HepG2 (cell line): ENCODE results near the gene PCBD2. TPM values are rescaled to one million over a fixed set of nuclear protein-coding genes. Genes with fewer than 3 reads are reported as not detected.

ENCODE experiments used
- AKNA ChIP-seq: sonication (generic); formaldehyde crosslinking; IDR thresholded peaks from 2 replicates; pipeline ENCODE4 v1.4.0; 2020; ENCODE audit warnings: missing genetic modification reagents, borderline replicate concordance
- CREB3 ChIP-seq: sonication (generic); formaldehyde crosslinking; IDR thresholded peaks from 2 replicates; pipeline ENCODE4 v1.5.0; 2020; ENCODE audit warnings: missing genetic modification reagents
- FUBP1 ChIP-seq: sonication (generic); formaldehyde crosslinking; IDR thresholded peaks from 2 replicates; pipeline ENCODE4 v1.5.1; 2020; ENCODE audit warnings: missing genetic modification reagents, mild to moderate bottlenecking, borderline replicate concordance
- HDAC6 ChIP-seq: fragments of 200-600 bp; sonication (generic); IDR thresholded peaks from 2 replicates; pipeline ENCODE4 v1.7.0; 2017; ENCODE audit warnings: mild to moderate bottlenecking, antibody characterized with exemption, low read length, low read depth
- KMT2B ChIP-seq: IDR thresholded peaks from 2 replicates; pipeline ENCODE4 v1.6.1; 2016; ENCODE audit warnings: missing genetic modification reagents, missing compliant biosample characterization
- NFYB ChIP-seq: sonication (generic); formaldehyde crosslinking; IDR thresholded peaks from 2 replicates; pipeline ENCODE4 v1.4.0; 2020; ENCODE audit warnings: missing genetic modification reagents
- NRL ChIP-seq: sonication (generic); formaldehyde crosslinking; IDR thresholded peaks from 2 replicates; pipeline ENCODE4 v1.5.0; 2020; ENCODE audit warnings: missing genetic modification reagents, mild to moderate bottlenecking, moderate library complexity, borderline replicate concordance
- PTBP1 ChIP-seq: fragments of 200-400 bp; formaldehyde crosslinking; IDR thresholded peaks from 2 replicates; pipeline ENCODE4 v1.6.1; 2018; ENCODE audit warnings: low read length, low read depth; ENCODE audit not compliant: poor library complexity, severe bottlenecking
- ZBTB2 ChIP-seq: sonication (generic); formaldehyde crosslinking; IDR thresholded peaks from 2 replicates; pipeline ENCODE4 v1.8.0; 2022; ENCODE audit warnings: low read depth, missing genetic modification reagents
- ZNF446 ChIP-seq: sonication (generic); formaldehyde crosslinking; IDR thresholded peaks from 2 replicates; pipeline ENCODE4 v1.5.0; 2020; ENCODE audit warnings: mild to moderate bottlenecking, missing genetic modification reagents
- ZNF569 ChIP-seq: sonication (generic); formaldehyde crosslinking; IDR thresholded peaks from 2 replicates; pipeline ENCODE4 v1.5.0; 2020; ENCODE audit warnings: mild to moderate bottlenecking, missing genetic modification reagents, moderate library complexity, borderline replicate concordance
- ZSCAN20 ChIP-seq: sonication (generic); formaldehyde crosslinking; IDR thresholded peaks from 2 replicates; pipeline ENCODE4 v1.4.0; 2020; ENCODE audit warnings: missing genetic modification reagents, mild to moderate bottlenecking, borderline replicate concordance
- polyA plus RNA-seq, 8 experiments: library from polyadenylated mRNA; depleted of rRNA in 3 of 8; stranded (reverse) in 7 of 8; unstranded in 1 of 8; fragments of >200 nt; fragmentation: Illumina TruSeq in 4 of 8; extraction: Trizol in 4 of 8; gene quantifications; 2 replicates each; pipeline versions ENCODE4 v1.2.1 to v1.2.3, GENCODE V29; 2011 to 2016; ENCODE audit warnings: low read depth in 4 of 8, missing spikeins in 1 of 8, mixed read lengths in 1 of 8; ENCODE audit not compliant: insufficient read depth in 1 of 8
- total RNA-seq, 5 experiments: library from RNA; depleted of rRNA; stranded (reverse); fragments of >200 nt; fragmentation: Illumina TruSeq; extraction: Trizol; gene quantifications; 2 replicates each; pipeline ENCODE4 v1.2.3, GENCODE V29; 2016; ENCODE audit warnings: low read depth in 1 of 5
- TF ChIP-seq, protein P1 (sequence below): sonication (generic); formaldehyde crosslinking; IDR thresholded peaks from 2 replicates; pipeline ENCODE4 v1.4.0; 2020; ENCODE audit warnings: mild to moderate bottlenecking, missing genetic modification reagents
- TF ChIP-seq, protein P2 (sequence below), 2 experiments: fragments of 450-650 bp in 1 of 2; sonication (generic) in 1 of 2; formaldehyde crosslinking; IDR thresholded peaks; 2 replicates each; pipeline versions ENCODE4 v1.5.0 to v1.8.0; 2020 to 2022; ENCODE audit warnings: mild to moderate bottlenecking in 1 of 2, missing genetic modification reagents in 1 of 2

Gene PCBD2
- total and polyA plus RNA-seq, 2 of the 13 experiments (the other 11 are each of a cell fraction or from before 2014, with no cell fraction given): 5.5 to 12.0 TPM

DNA sequence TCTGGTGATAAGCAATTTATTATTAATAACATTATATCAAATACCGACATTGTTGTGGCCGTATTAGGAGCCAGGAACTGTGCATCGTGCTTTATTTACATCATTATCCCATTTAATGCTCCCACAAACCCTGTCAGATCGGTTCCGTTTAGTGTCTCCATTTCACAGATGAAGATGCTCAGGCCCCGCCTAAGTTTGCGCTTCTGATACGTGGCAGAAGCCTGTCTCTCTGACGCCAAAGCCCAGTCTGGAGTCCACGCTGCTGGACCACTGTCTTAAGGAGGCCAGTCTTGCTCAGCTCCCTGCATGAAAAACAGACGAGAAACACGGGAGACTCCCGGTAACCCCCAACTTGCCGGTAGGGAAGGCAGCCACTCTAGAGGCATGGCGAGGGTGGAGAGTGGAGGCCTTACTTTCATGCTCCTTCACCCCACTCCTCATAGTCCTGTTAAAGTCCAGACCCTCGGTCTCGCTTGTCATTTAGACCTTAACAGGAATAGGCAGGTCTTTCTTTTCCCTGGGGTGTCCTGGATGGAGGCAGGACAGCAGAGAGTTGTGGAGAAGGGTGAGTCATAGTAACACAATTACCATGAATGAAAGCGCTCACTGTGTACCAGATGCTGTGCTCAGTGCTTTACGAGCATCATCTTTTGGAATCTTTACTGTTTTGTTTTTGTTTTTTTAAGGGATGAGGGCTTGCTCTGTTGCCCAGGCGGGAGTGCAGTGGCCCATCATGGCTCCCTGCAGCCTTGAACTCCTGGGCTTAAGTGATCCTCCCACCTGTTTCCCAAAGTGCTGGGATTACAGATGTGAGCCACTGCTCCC is 29.9 kb upstream of the PCBD2 start (continued):
- TF ChIP-seq ZNF446: no peak
- no peak for TF ChIP-seq PTBP1
- TF ChIP-seq FUBP1 (CRISPR knock-in tag): no peak
- no peak for TF ChIP-seq ZNF569 (CRISPR knock-in tag)
- TF ChIP-seq KMT2B (CRISPR knock-in tag): no peak
- TF ChIP-seq, protein P1, sequence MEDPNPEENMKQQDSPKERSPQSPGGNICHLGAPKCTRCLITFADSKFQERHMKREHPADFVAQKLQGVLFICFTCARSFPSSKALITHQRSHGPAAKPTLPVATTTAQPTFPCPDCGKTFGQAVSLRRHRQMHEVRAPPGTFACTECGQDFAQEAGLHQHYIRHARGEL: no peak
- TF ChIP-seq, protein P2, sequence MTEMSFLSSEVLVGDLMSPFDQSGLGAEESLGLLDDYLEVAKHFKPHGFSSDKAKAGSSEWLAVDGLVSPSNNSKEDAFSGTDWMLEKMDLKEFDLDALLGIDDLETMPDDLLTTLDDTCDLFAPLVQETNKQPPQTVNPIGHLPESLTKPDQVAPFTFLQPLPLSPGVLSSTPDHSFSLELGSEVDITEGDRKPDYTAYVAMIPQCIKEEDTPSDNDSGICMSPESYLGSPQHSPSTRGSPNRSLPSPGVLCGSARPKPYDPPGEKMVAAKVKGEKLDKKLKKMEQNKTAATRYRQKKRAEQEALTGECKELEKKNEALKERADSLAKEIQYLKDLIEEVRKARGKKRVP (CRISPR knock-in tag; IDR thresholded peaks at IDR 0.05): 0 out of 4 replicates have a peak, but pooled peaks of 1 of the 2 experiments have one; percentile 17
- no peak for TF ChIP-seq AKNA (CRISPR knock-in tag)
- no peak for TF ChIP-seq HDAC6
- no peak for TF ChIP-seq ZSCAN20
- no peak for TF ChIP-seq NRL (CRISPR knock-in tag)
- 0 out of 2 replicates have a peak, but pooled peaks have one; percentile 21 for TF ChIP-seq ZBTB2 (CRISPR knock-in tag)
- no peak for TF ChIP-seq CREB3 (CRISPR knock-in tag)
- peak; percentile 65 for TF ChIP-seq NFYB (CRISPR knock-in tag)
